Measurements from ENCODE around the gene CCT7. TPM values are rescaled to one million over a fixed set of nuclear protein-coding genes. Genes with fewer than 3 reads are reported as not detected.

Gene CCT7
- total and polyA plus RNA-seq, 2 of the 8 experiments (the other 6 are each of a cell fraction or from before 2014, with no cell fraction given), result 440 to 474 TPM

DNA sequence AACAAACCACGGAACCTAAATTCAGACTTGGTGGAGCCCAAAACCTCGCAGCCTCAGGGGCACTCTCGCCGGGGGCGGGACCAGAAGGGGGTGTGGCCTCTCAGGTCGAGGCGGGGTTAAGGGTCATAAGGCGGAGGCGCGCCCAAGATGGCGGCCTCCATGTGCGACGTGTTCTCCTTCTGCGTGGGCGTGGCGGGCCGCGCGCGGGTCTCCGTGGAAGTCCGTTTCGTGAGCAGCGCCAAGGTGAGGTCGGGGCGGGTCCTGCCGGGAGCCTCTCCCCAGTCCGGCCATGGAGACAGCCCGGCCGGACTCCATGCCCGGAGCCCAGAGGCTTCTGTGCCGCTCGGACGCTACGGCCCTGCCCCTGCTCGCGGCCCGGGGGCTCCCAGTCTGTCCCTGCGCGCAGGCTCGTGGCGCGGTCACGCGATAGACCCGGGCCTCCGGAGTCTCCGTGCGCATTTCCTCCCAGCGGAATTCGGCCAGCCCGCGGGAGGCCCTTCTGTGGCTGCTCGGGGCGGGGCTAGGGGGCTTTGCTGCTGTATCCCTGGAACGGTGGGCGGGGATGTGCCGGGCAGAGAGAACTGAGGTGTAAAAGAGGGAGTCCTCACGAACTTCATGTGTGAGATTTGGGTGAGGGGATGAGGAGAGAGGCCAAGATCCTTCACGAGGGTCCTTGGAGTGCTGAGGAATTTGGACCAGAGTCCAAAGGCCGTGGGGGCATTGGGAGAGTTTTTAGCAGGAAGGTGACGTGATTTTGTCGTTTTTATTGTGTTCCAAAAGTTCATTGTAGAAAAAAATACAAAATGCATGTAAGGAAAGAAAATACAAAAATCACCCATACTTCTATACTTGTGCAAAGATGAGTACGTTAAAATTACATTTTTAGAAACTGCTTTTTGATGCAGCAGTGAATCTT lies 19.7 kb upstream of the CCT7 start, which contains the start of gene SMYD5 (continued):
- TF ChIP-seq CEBPB (IDR thresholded peaks at IDR 0.05; ENCODE audit: low read depth, low read length) (no peak), SP4 (IDR thresholded peaks at IDR 0.05; ENCODE audit: low read length) (no peak; the same call in 1 of the 2 replicates), CHD1 (IDR thresholded peaks at IDR 0.05; ENCODE audit: low read depth, low read length) (no peak), PHF8 (conservative IDR thresholded peaks at IDR 0.05; ENCODE audit: low read depth, low read length) (peak; percentile 100), RNF2 (IDR thresholded peaks at IDR 0.05; ENCODE audit: borderline replicate concordance, low read depth, low read length, missing control alignments, poor library complexity, severe bottlenecking) (no peak), RXRA (IDR thresholded peaks at IDR 0.05; ENCODE audit: insufficient read depth, low read depth, low read length) (no peak), NRF1 (IDR thresholded peaks at IDR 0.05; ENCODE audit: low read depth, low read length) (no peak), HDAC2 (IDR thresholded peaks at IDR 0.05; ENCODE audit: borderline replicate concordance in 1 of 2, low read depth in 2 of 2, low read length in 2 of 2) (peak in 1 of 2 experiments; percentile 64; a peak in 2 of 4 replicates)
- TF ChIP-seq, protein P1, sequence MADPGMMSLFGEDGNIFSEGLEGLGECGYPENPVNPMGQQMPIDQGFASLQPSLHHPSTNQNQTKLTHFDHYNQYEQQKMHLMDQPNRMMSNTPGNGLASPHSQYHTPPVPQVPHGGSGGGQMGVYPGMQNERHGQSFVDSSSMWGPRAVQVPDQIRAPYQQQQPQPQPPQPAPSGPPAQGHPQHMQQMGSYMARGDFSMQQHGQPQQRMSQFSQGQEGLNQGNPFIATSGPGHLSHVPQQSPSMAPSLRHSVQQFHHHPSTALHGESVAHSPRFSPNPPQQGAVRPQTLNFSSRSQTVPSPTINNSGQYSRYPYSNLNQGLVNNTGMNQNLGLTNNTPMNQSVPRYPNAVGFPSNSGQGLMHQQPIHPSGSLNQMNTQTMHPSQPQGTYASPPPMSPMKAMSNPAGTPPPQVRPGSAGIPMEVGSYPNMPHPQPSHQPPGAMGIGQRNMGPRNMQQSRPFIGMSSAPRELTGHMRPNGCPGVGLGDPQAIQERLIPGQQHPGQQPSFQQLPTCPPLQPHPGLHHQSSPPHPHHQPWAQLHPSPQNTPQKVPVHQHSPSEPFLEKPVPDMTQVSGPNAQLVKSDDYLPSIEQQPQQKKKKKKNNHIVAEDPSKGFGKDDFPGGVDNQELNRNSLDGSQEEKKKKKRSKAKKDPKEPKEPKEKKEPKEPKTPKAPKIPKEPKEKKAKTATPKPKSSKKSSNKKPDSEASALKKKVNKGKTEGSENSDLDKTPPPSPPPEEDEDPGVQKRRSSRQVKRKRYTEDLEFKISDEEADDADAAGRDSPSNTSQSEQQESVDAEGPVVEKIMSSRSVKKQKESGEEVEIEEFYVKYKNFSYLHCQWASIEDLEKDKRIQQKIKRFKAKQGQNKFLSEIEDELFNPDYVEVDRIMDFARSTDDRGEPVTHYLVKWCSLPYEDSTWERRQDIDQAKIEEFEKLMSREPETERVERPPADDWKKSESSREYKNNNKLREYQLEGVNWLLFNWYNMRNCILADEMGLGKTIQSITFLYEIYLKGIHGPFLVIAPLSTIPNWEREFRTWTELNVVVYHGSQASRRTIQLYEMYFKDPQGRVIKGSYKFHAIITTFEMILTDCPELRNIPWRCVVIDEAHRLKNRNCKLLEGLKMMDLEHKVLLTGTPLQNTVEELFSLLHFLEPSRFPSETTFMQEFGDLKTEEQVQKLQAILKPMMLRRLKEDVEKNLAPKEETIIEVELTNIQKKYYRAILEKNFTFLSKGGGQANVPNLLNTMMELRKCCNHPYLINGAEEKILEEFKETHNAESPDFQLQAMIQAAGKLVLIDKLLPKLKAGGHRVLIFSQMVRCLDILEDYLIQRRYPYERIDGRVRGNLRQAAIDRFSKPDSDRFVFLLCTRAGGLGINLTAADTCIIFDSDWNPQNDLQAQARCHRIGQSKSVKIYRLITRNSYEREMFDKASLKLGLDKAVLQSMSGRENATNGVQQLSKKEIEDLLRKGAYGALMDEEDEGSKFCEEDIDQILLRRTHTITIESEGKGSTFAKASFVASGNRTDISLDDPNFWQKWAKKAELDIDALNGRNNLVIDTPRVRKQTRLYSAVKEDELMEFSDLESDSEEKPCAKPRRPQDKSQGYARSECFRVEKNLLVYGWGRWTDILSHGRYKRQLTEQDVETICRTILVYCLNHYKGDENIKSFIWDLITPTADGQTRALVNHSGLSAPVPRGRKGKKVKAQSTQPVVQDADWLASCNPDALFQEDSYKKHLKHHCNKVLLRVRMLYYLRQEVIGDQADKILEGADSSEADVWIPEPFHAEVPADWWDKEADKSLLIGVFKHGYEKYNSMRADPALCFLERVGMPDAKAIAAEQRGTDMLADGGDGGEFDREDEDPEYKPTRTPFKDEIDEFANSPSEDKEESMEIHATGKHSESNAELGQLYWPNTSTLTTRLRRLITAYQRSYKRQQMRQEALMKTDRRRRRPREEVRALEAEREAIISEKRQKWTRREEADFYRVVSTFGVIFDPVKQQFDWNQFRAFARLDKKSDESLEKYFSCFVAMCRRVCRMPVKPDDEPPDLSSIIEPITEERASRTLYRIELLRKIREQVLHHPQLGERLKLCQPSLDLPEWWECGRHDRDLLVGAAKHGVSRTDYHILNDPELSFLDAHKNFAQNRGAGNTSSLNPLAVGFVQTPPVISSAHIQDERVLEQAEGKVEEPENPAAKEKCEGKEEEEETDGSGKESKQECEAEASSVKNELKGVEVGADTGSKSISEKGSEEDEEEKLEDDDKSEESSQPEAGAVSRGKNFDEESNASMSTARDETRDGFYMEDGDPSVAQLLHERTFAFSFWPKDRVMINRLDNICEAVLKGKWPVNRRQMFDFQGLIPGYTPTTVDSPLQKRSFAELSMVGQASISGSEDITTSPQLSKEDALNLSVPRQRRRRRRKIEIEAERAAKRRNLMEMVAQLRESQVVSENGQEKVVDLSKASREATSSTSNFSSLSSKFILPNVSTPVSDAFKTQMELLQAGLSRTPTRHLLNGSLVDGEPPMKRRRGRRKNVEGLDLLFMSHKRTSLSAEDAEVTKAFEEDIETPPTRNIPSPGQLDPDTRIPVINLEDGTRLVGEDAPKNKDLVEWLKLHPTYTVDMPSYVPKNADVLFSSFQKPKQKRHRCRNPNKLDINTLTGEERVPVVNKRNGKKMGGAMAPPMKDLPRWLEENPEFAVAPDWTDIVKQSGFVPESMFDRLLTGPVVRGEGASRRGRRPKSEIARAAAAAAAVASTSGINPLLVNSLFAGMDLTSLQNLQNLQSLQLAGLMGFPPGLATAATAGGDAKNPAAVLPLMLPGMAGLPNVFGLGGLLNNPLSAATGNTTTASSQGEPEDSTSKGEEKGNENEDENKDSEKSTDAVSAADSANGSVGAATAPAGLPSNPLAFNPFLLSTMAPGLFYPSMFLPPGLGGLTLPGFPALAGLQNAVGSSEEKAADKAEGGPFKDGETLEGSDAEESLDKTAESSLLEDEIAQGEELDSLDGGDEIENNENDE (IDR thresholded peaks at IDR 0.05; ENCODE audit: insufficient replicate concordance, low read length), result no peak

Data from H1 (cell line).